H9 (cell line): ENCODE results near the gene TRIM69. TPM values are rescaled to one million over a fixed set of nuclear protein-coding genes. Genes with fewer than 3 reads are reported as not detected.

ENCODE experiments used
- DNase-seq: peaks from one replicate; pipeline ENCODE4 v3.0.0-alpha.2; 2017
- H2AFZ ChIP-seq: one replicate; pipeline ENCODE4 v1.6.1; 2013; ENCODE audit warnings: mild to moderate bottlenecking, low read length, control low read depth, moderate library complexity
- H2AK5ac ChIP-seq: 2 replicates; pipeline ENCODE4 v1.6.1; 2013; ENCODE audit warnings: low read length, control low read depth, mixed read lengths; ENCODE audit not compliant: insufficient read length
- H2BK120ac ChIP-seq: one replicate; pipeline ENCODE4 v1.6.1; 2013; ENCODE audit warnings: low read depth, mild to moderate bottlenecking, low read length, control low read depth, inconsistent platforms; ENCODE audit not compliant: poor library complexity, severe bottlenecking
- H2BK12ac ChIP-seq: 2 replicates; pipeline ENCODE4 v1.6.1; 2013; ENCODE audit warnings: low read length, control low read depth, mixed read lengths, low read depth; ENCODE audit not compliant: insufficient read length
- H2BK15ac ChIP-seq: 2 replicates; pipeline ENCODE4 v1.6.1; 2013; ENCODE audit warnings: low read depth, low read length, control low read depth
- H2BK20ac ChIP-seq: one replicate; pipeline ENCODE4 v1.6.1; 2013; ENCODE audit warnings: low read depth, mild to moderate bottlenecking, low read length, control low read depth, inconsistent platforms; ENCODE audit not compliant: poor library complexity, severe bottlenecking
- H2BK5ac ChIP-seq: 2 replicates; pipeline ENCODE4 v1.6.1; 2013; ENCODE audit warnings: low read length, control low read depth, mixed read lengths; ENCODE audit not compliant: insufficient read length
- H3K14ac ChIP-seq: 2 replicates; pipeline ENCODE4 v1.6.1; 2013; ENCODE audit warnings: low read length, control low read depth; ENCODE audit not compliant: insufficient read depth
- H3K18ac ChIP-seq: 2 replicates; pipeline ENCODE4 v1.6.1; 2013; ENCODE audit warnings: low read depth, mild to moderate bottlenecking, mixed read lengths, low read length, control low read depth; ENCODE audit not compliant: insufficient read length
- H3K23ac ChIP-seq: 2 replicates; pipeline ENCODE4 v1.6.1; 2013; ENCODE audit warnings: low read length, control low read depth, mixed read lengths, low read depth; ENCODE audit not compliant: insufficient read length
- H3K23me2 ChIP-seq: 2 replicates; pipeline ENCODE4 v1.6.1; 2013; ENCODE audit warnings: low read depth, mild to moderate bottlenecking, mixed read lengths, low read length, control low read depth; ENCODE audit not compliant: insufficient read length, poor library complexity, severe bottlenecking
- H3K27ac ChIP-seq: 2 replicates; pipeline ENCODE4 v1.5.1; 2013; ENCODE audit warnings: low read length, control low read depth, mixed read lengths, low read depth; ENCODE audit not compliant: insufficient read length
- H3K27me3 ChIP-seq: 2 replicates; pipeline ENCODE4 v1.6.1; 2013; ENCODE audit warnings: low read length, control low read depth, inconsistent platforms; ENCODE audit not compliant: insufficient read depth
- H3K4ac ChIP-seq: 2 replicates; pipeline ENCODE4 v1.6.1; 2013; ENCODE audit warnings: low read depth, mild to moderate bottlenecking, control low read depth, inconsistent platforms, low read length, moderate library complexity
- H3K4me1 ChIP-seq: 2 replicates; pipeline ENCODE4 v1.6.1; 2013; ENCODE audit warnings: low read length, control low read depth, inconsistent platforms; ENCODE audit not compliant: insufficient read depth
- H3K4me2 ChIP-seq: 2 replicates; pipeline ENCODE4 v1.6.1; 2013; ENCODE audit warnings: low read length, control low read depth, mixed read lengths; ENCODE audit not compliant: insufficient read length, insufficient read depth
- H3K56ac ChIP-seq: 2 replicates; pipeline ENCODE4 v1.6.1; 2013; ENCODE audit warnings: low read depth, mild to moderate bottlenecking, mixed read lengths, low read length, control low read depth; ENCODE audit not compliant: insufficient read length
- H3K79me1 ChIP-seq: 2 replicates; pipeline ENCODE4 v1.6.1; 2013; ENCODE audit warnings: low read depth, mild to moderate bottlenecking, moderate library complexity, low read length, control low read depth, inconsistent platforms; ENCODE audit not compliant: insufficient read depth, poor library complexity, severe bottlenecking
- H3K79me2 ChIP-seq: 2 replicates; pipeline ENCODE4 v1.6.1; 2013; ENCODE audit warnings: low read length, control low read depth, inconsistent platforms; ENCODE audit not compliant: insufficient read depth
- H3K9ac ChIP-seq: 2 replicates; pipeline ENCODE4 v1.6.1; 2013; ENCODE audit warnings: low read length, control low read depth, mixed read lengths; ENCODE audit not compliant: insufficient read length; ENCODE audit errors: extremely low read depth
- H3K9me3 ChIP-seq: one replicate; pipeline ENCODE4 v1.6.1; 2013; ENCODE audit warnings: low read depth, low read length, inconsistent platforms; ENCODE audit not compliant: control insufficient read depth
- H3T11ph ChIP-seq: one replicate; pipeline ENCODE4 v1.6.1; 2013; ENCODE audit warnings: mild to moderate bottlenecking, low read length, control low read depth, inconsistent platforms
- H4K20me1 ChIP-seq: one replicate; pipeline ENCODE4 v1.6.1; 2013; ENCODE audit not compliant: control insufficient read depth, insufficient read length, insufficient read depth
- H4K5ac ChIP-seq: 2 replicates; pipeline ENCODE4 v1.6.1; 2013; ENCODE audit warnings: low read depth, mild to moderate bottlenecking, mixed read lengths, low read length, control low read depth; ENCODE audit not compliant: insufficient read length
- H4K8ac ChIP-seq: replicated peaks from 2 replicates; pipeline ENCODE4 v1.6.1; 2013; ENCODE audit warnings: low read length, control low read depth, mixed read lengths, low read depth; ENCODE audit not compliant: insufficient read length
- H4K91ac ChIP-seq: 2 replicates; pipeline ENCODE4 v1.6.1; 2013; ENCODE audit warnings: low read depth, mild to moderate bottlenecking, moderate library complexity, mixed read lengths, low read length, control low read depth; ENCODE audit not compliant: insufficient read length
- H3K27ac Mint-ChIP-seq, 3 experiments: 2 replicates in 2 of 3; 3 replicates in 1 of 3; pipeline ENCODE4 v1.8.0; 2020 to 2021; ENCODE audit warnings: mixed read lengths in 3 of 3, mild to moderate bottlenecking in 1 of 3, moderate library complexity in 1 of 3
- H3K27me3 Mint-ChIP-seq: 2 replicates; pipeline ENCODE4 v1.8.0; 2021; ENCODE audit warnings: low read depth, mild to moderate bottlenecking, moderate library complexity, mixed read lengths
- H3K36me3 Mint-ChIP-seq, 3 experiments: 2 replicates in 2 of 3; 3 replicates in 1 of 3; pipeline ENCODE4 v1.8.0; 2020 to 2021; ENCODE audit warnings: low read depth in 3 of 3, mixed read lengths in 3 of 3; ENCODE audit not compliant: insufficient read depth in 1 of 3
- H3K4me1 Mint-ChIP-seq, 2 experiments: 2 replicates each; pipeline ENCODE4 v1.8.0; 2020; ENCODE audit warnings: mixed read lengths in 2 of 2
- H3K4me3 Mint-ChIP-seq, 2 experiments: 2 replicates in 1 of 2; 3 replicates in 1 of 2; pipeline ENCODE4 v1.8.0; 2020 to 2021; ENCODE audit warnings: mild to moderate bottlenecking in 2 of 2, mixed read lengths in 2 of 2, moderate library complexity in 1 of 2
- H3K9me3 Mint-ChIP-seq, 2 experiments: 2 replicates in 1 of 2; 3 replicates in 1 of 2; pipeline ENCODE4 v1.8.0; 2020; ENCODE audit warnings: mild to moderate bottlenecking in 2 of 2, mixed read lengths in 2 of 2, moderate library complexity in 1 of 2
- WGBS: extraction: QIAGEN DNeasy Blood & Tissue Kit; methylation state at CpG from one replicate; pipeline ENCODE4 v1.1.7; 2013; ENCODE audit warnings: missing lambda C conversion rate, low lambda C conversion rate, mixed read lengths; ENCODE audit not compliant: insufficient read length; ENCODE audit errors: extremely low coverage; 5-methylcytosine and 5-hydroxymethylcytosine counted together
- total RNA-seq: library from RNA; stranded (reverse); gene quantifications from 2 replicates; pipeline ENCODE4 v1.2.1, GENCODE V29; 2021
- TF ChIP-seq, protein P1 (sequence below): fragments of 200-600 bp; sonication (generic); conservative IDR thresholded peaks from 3 replicates; pipeline ENCODE4 v1.8.0; 2021; ENCODE audit warnings: antibody characterized with exemption, mild to moderate bottlenecking

Gene TRIM69
- total RNA-seq, 1 experiment from 2014 or later, result 4.3 TPM

DNA sequence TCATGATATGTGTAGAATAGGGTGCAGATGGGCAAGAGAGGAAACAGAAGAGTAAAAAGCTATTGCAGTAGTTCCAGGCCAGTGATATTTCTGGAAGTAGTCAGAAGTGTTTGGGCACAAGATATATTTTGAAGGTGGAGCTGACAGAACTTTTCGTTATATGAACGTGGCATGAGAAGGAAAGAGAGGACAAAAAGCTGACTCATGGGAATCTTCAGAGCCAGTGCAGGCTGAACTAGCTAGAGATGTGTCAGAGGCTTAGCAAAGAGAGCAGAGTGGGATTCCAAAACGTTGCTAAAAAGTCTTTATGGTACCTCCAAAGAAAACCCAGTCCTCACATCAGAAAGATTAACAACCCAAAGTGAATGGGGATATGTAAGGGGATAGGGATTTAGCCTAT, 28.7 kb downstream of the TRIM69 start:
- Histone ChIP-seq H3K14ac (no peak overlapping the region), H3K4ac (no peak overlapping the region), H3K23ac (no peak overlapping the region), H4K91ac (no peak overlapping the region), H4K20me1 (no peaks in the 10 kb centered on the region), H3K27me3 (no peaks in the 10 kb centered on the region), H4K5ac (no peak overlapping the region), H3K79me2 (no peaks in the 10 kb centered on the region), H2BK20ac (no peak overlapping the region), H3K9me3 (no peaks in the 10 kb centered on the region), H3K23me2 (no peaks in the 10 kb centered on the region), H3T11ph (no peak overlapping the region), H3K56ac (no peak overlapping the region), H3K4me2 (no peak overlapping the region), H2AK5ac (no peak overlapping the region), H3K9ac (no peak overlapping the region), H2AFZ (no peak overlapping the region), H3K18ac (no peak overlapping the region), H3K4me1 (no peaks in the 10 kb centered on the region), H3K27ac (no peak overlapping the region), H3K79me1 (no peaks in the 10 kb centered on the region), H2BK5ac (no peak overlapping the region), H2BK120ac (no peak overlapping the region), H2BK12ac (no peak overlapping the region), H4K8ac (no peak overlapping the region), H2BK15ac (no peak overlapping the region)
- Mint-ChIP-seq H3K27ac (no peak overlapping the region), H3K36me3 (no peaks in the 10 kb centered on the region), H3K4me1 (no peaks in the 10 kb centered on the region), H3K4me3 (no peak overlapping the region), H3K9me3 (peaks cover 3 to 10% of the 10 kb centered on the region in 2 experiments; a peak in 4 of 5 replicates), H3K27me3 (no peaks in the 10 kb centered on the region; the same call in 1 of the 2 replicates)
- WGBS, result no CpG with 5 or more reads among the region's 3 CpGs
- TF ChIP-seq, protein P1, sequence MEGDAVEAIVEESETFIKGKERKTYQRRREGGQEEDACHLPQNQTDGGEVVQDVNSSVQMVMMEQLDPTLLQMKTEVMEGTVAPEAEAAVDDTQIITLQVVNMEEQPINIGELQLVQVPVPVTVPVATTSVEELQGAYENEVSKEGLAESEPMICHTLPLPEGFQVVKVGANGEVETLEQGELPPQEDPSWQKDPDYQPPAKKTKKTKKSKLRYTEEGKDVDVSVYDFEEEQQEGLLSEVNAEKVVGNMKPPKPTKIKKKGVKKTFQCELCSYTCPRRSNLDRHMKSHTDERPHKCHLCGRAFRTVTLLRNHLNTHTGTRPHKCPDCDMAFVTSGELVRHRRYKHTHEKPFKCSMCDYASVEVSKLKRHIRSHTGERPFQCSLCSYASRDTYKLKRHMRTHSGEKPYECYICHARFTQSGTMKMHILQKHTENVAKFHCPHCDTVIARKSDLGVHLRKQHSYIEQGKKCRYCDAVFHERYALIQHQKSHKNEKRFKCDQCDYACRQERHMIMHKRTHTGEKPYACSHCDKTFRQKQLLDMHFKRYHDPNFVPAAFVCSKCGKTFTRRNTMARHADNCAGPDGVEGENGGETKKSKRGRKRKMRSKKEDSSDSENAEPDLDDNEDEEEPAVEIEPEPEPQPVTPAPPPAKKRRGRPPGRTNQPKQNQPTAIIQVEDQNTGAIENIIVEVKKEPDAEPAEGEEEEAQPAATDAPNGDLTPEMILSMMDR, result no peak
- no peak for DNase-seq
